ENCODE results near the gene TLR9.

The TLR9 gene

DNA sequence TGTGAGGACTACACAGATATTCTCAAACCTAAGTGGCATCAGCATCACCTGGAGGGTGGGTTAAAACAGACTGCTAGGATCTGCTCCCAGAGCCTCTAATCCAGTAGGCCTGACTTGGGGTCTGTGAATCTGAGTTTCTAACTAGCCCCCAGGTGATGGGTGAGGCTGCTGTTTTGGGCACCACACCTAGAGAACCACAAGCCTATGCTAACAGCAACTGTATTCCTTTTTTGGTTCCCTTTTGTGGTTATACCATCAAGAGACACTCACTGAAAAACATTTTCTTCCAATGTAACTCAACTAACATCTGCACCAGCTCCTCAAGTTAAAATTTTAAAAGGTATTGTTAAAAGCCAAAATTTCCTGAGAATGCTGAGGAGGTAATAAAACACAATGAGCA is 37.0 kb upstream of the TLR9 start:
- no peak overlapping the region for H3K4me3 ChIP-seq (ENCODE audit: low read depth, low read length)
- TF ChIP-seq, protein P1, sequence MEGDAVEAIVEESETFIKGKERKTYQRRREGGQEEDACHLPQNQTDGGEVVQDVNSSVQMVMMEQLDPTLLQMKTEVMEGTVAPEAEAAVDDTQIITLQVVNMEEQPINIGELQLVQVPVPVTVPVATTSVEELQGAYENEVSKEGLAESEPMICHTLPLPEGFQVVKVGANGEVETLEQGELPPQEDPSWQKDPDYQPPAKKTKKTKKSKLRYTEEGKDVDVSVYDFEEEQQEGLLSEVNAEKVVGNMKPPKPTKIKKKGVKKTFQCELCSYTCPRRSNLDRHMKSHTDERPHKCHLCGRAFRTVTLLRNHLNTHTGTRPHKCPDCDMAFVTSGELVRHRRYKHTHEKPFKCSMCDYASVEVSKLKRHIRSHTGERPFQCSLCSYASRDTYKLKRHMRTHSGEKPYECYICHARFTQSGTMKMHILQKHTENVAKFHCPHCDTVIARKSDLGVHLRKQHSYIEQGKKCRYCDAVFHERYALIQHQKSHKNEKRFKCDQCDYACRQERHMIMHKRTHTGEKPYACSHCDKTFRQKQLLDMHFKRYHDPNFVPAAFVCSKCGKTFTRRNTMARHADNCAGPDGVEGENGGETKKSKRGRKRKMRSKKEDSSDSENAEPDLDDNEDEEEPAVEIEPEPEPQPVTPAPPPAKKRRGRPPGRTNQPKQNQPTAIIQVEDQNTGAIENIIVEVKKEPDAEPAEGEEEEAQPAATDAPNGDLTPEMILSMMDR (IDR thresholded peaks at IDR 0.05; ENCODE audit: borderline replicate concordance, insufficient read depth, low read depth, low read length), result no peak

DNA sequence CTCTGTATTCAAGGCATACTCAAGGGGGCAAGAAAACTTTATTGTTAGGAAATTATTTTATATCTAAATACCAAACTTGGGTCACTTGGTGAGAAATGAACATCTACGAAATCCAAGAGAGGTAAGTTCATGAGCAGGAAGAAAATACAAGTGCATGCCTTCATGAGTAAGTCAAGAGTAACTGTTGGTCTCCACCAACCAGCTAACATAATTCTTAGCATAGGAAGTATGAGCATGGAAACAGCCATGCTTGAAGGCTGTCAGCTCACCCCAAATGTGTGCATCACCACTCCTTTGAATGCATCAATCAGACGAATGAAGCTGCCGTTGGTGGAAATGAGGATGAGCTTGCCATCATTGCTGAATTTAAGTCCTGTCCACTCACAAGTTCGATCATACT is 34.0 kb upstream of the TLR9 start:
- TF ChIP-seq, protein P1 (IDR thresholded peaks at IDR 0.05; ENCODE audit: borderline replicate concordance, insufficient read depth, low read depth, low read length), result no peak
- H3K4me3 ChIP-seq (ENCODE audit: low read depth, low read length), result no peak overlapping the region

DNA sequence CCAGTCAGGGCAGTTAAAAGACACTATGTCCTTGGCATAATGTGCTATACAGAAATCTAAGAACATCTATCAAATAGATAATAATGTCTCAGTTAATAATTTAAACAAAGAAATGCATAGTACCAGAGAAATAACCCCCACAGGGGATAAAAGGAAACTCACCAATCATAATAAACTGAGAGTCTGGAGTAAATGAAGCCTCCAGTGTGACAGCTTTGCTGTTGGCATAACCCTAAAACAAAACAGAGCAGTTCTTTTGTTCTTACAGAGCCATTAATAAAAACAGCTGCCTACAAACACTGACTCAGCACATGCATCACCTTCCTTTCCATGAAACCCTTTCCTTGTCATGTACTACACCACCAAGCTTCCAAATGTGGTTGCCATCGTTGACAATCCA is 33.6 kb upstream of the TLR9 start:
- no peak overlapping the region for H3K4me3 ChIP-seq (ENCODE audit: low read depth, low read length)
- TF ChIP-seq, protein P1 (IDR thresholded peaks at IDR 0.05; ENCODE audit: borderline replicate concordance, insufficient read depth, low read depth, low read length), result no peak

DNA sequence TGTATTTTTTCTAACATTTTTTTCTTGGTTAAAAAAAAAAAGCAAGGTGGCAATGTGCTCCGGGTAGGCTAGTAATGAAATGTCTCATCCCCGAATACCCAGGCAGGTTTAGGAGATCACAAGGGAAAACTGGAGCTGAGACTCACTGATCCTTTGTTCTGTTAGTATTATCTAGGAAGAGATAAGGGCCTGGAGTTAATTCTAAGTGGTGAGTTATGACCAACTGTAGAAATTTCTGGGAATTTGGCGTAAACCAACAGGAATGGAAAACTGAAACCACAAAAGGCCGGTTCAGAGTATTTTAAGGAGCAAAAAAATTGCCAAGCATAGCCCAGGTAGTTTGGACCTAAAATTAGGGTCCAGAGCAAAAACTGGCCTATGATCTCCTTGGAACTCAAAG is 32.5 kb upstream of the TLR9 start:
- TF ChIP-seq, protein P1 (IDR thresholded peaks at IDR 0.05; ENCODE audit: borderline replicate concordance, insufficient read depth, low read depth, low read length), result no peak

DNA sequence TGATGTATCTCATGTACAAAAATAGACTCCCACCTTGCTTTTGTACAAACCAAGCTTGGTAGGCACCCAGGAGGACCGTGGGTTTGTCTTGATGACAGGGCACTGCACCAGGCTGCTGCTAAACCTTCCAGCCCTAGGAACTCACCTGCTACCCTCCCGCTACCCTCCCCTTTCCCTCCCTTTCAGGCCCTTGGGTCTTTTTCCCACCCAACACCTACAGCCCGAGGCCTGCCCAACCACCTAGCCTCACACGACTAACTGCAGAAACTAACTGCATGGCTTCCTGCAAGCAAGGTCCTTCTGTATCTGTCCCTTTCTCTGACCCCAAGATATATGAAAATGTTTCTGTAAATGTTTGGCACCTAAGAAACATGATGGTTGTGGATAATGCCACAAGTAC is 31.2 kb upstream of the TLR9 start:
- no peak overlapping the region for H3K4me3 ChIP-seq (ENCODE audit: low read depth, low read length)
- TF ChIP-seq, protein P1 (IDR thresholded peaks at IDR 0.05; ENCODE audit: borderline replicate concordance, insufficient read depth, low read depth, low read length), result no peak

More for the DNA sequence above, 32.5 kb upstream of the TLR9 start:
- no peak overlapping the region for H3K4me3 ChIP-seq (ENCODE audit: low read depth, low read length)

DNA sequence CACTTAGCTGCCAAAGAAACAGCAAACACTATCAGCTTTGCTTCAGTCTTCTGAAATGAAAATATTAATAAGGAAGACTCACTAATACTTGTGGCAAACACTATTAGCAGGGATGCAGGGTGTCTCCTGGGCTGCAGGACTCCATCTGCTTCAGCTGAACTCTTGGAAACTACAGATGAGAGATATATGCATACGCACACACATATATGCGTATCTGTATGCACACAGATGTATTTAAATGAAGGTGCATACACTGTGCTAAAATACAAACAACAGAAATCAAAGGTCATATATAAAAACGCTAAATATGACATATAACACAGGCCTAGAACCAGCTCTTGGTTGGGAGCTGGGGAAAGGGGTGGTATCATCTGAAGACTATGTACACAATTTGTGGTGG is 30.7 kb upstream of the TLR9 start:
- TF ChIP-seq, protein P1 (IDR thresholded peaks at IDR 0.05; ENCODE audit: borderline replicate concordance, insufficient read depth, low read depth, low read length), result no peak
- H3K4me3 ChIP-seq (ENCODE audit: low read depth, low read length), result no peak overlapping the region

DNA sequence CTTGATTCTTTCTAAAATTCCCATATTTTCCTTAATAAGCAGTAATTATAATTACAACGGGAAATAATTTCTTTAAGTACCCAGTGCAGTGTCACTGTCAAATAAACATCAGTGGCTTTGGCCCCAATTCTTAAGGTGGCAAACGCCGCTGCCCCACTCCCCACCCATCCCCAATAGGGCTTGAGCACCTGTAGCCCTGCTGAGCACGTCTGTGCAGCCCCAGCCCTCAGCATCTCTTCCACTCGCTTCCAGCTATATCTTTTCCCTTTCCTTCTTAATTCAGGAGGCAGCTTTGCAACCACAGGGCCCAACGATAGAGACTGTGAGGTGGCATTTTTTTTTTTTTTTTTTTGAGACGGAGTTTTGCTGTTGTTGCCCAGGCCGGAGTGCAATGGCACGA is 29.2 kb upstream of the TLR9 start:
- TF ChIP-seq, protein P1 (IDR thresholded peaks at IDR 0.05; ENCODE audit: borderline replicate concordance, insufficient read depth, low read depth, low read length), result no peak
- H3K4me3 ChIP-seq (ENCODE audit: low read depth, low read length), result no peak overlapping the region

Data from GM12875 (cell line).